Endothelial cell of umbilical vein (primary cell): Measurements from ENCODE around the gene BAD.

Source experiments
- CTCF ChIP-seq, 2 donors: IDR thresholded peaks; 1 replicate in 1 of 2; 2 replicates in 1 of 2; pipeline ENCODE4 v1.5.1; 2011; ENCODE audit warnings: low read length in 2 of 2, mild to moderate bottlenecking in 2 of 2, moderate library complexity in 2 of 2, control low read depth in 1 of 2, inconsistent platforms in 1 of 2, low read depth in 1 of 2; ENCODE audit not compliant: insufficient read depth in 1 of 2; ENCODE audit errors: extremely low read depth in 1 of 2
- EZH2 ChIP-seq: IDR thresholded peaks from 2 replicates; pipeline ENCODE4 v1.6.1; 2012; ENCODE audit warnings: borderline replicate concordance, low read depth, mild to moderate bottlenecking, moderate library complexity, low read length, inconsistent platforms; ENCODE audit not compliant: severe bottlenecking
- FOS ChIP-seq: IDR thresholded peaks from 2 replicates; pipeline ENCODE4 v1.6.1; 2011; ENCODE audit warnings: mild to moderate bottlenecking, low read length, moderate library complexity, borderline replicate concordance; ENCODE audit not compliant: insufficient read depth
- MAX ChIP-seq: IDR thresholded peaks from 2 replicates; pipeline ENCODE4 v1.6.1; 2011; ENCODE audit not compliant: insufficient read depth, insufficient read length
- POLR2A ChIP-seq: IDR thresholded peaks from 2 replicates; pipeline ENCODE4 v1.6.1; 2012; ENCODE audit warnings: low read depth, mild to moderate bottlenecking, control low read depth, low read length
- POLR2AphosphoS5 ChIP-seq: IDR thresholded peaks from 2 replicates; pipeline ENCODE4 v1.6.1; 2012; ENCODE audit warnings: low read depth, mild to moderate bottlenecking, control low read depth, low read length, moderate library complexity; ENCODE audit not compliant: insufficient read depth

- TF ChIP-seq MAX (no peak), CTCF (IDR thresholded peaks at IDR 0.05; ENCODE audit: extremely low read depth in 1 of 2, insufficient read depth in 1 of 2, low read depth in 1 of 2, low read length in 2 of 2) (no peak), POLR2AphosphoS5 (no peak), EZH2 (no peak), POLR2A (no peak), FOS (no peak)
Measured at GRCh38 chr11:64244107-64244506, 40.4 kb downstream of the BAD start.
